HG02943 (cell line): ENCODE results near the gene SULF2.

ENCODE experiments used
- ATAC-seq: cut with Tn5 transposase; IDR thresholded peaks from one replicate; pipeline ENCODE4 v1.9.1; 2021; ENCODE audit warnings: mild to moderate bottlenecking, low read depth, moderate library complexity; ENCODE audit not compliant: unreplicated experiment

SULF2 gene

GRCh38 chr20:47720636-47721427, 64.4 kb downstream of the SULF2 start:
- ATAC-seq, result no peak

DNA sequence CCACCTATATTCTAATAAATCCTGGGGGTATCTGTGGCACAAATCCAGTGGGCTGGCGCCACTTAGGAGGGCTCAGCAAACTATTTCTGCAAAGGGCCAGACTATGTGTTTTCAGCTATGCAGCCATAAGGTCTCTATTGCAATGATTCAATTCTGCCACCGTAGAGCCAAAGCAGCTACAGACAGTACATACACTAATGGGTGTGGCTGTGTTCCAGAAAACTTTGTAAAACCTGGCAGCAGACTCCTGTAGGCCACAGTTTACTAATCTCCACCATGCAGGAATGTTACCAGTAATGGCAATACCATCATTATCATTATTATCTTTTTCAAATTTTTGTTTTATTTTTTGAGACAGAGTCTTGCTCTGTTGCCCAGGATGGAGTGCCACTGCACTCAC, 65.7 kb downstream of the SULF2 start:
- no peak for ATAC-seq

- no peak for ATAC-seq
Measured at GRCh38 chr20:47719211-47719610, 66.1 kb downstream of the SULF2 start.

- no peak for ATAC-seq
Measured at GRCh38 chr20:47718398-47718797, 66.9 kb downstream of the SULF2 start.

GRCh38 chr20:47717421-47717820, 67.9 kb downstream of the SULF2 start:
- ATAC-seq, result no peak

DNA sequence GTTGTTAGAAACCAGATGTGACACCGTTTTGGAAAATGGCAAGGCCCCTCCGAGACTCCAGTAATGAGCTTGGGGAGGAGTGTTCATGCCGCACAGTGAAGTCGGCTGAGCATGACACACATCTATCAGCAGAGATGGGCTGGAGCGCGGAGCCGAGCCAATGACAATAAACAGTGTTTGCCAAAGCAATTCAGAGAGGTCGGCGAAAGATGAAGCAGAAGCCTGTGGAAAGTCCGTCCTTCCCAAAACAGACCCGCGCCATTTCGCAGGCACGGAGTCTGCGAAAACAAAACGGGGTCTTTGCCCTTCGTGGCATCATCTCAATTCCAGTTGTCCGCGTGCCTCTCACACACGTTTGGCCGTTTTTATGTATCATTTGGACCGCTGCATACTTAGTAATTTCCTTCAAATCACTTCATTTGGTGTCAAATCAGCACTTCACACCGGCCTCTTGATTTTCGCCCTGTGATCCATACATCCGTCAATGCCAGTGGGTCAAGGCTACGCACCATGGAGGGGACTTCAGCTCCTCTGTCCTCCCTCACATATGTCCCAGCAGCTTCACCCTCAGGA, 71.3 kb downstream of the SULF2 start:
- ATAC-seq, result no peak

- ATAC-seq, result no peak
Measured at GRCh38 chr20:47713163-47713562, 72.1 kb downstream of the SULF2 start.

- no peak for ATAC-seq
Measured at GRCh38 chr20:47711046-47711752, 74.1 kb downstream of the SULF2 start.

DNA sequence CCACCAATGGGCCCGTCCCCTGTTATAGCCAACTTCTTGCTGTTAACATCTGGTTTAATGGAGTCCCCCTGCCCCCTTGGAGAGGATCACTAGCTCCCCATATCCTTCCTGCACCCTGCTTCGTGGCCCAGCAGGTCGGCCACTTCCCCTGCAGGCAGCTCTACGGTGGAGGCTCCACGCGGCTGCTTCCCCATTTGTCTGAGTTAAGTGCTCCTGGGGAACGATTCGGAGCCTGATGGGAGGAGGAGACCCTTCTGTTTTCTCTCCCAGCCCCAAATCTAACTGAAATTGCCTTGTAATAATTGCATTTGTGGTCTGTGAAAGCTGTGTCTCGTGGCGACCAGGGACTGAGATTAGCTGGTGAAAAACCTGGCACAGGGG, 74.6 kb downstream of the SULF2 start:
- ATAC-seq, result no peak

DNA sequence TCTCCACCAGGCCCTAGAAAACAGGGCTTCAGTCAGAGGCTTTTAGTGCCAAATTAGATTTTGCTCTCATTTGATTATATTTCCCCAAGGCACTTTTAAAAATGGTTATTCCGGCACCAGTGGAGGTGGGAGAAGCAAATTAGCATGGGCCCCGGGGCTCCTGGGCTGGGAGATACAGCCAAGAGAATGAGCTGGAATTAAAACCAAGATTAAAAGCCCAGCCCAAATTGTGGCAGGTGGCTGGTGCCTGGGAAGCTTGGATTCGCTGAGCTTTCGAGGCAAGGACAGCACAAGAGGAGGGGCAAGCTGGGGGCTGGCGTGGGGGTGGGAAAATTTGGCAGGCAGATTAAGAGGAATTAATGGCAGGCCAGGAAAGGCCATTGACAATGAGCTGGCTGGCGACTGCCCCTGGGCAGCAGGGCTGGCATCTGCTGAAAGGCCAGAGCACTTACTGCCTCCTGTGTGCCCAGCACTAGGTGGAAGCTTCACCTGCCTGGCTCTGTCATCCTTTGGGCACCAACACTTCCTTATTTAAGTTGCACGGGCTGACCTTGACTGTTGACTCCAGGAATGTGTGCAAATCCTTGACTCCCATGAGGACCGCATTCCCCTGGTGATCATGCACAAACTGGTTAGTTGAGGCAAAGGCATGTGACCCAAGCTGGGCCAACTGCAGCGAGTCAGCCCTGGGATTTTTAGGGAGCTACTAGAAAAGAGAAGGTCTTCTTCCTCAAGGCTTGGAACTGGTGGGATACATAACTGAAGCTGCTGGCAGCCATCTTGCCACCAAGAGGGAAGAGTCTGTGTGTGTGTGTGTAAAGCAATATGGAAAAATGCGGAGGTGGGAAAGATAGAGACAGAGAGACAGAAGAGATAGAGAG, 76.1 kb downstream of the SULF2 start:
- no peak for ATAC-seq

- ATAC-seq, result no peak
Measured at GRCh38 chr20:47708140-47708807, 77.0 kb downstream of the SULF2 start.

DNA sequence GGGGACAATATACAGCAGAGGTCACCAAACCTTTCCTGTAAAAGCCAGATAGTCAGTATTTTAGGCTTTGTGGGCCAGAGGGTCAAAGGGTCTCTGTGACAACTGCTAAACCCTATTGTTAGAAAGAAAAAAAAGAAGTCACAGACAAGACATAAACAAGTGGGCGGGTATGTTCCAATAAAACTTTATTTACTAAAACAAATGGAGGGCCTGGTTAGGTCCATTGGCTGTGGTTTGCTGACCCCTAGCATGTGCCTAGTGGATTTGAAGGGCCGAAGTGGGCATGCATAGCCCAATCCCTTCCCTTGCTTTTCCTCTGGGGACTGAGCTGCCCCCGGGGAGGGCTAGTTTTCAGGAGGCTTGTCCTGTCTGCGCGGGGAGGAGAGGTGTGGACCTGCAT, 78.9 kb downstream of the SULF2 start:
- no peak for ATAC-seq

DNA sequence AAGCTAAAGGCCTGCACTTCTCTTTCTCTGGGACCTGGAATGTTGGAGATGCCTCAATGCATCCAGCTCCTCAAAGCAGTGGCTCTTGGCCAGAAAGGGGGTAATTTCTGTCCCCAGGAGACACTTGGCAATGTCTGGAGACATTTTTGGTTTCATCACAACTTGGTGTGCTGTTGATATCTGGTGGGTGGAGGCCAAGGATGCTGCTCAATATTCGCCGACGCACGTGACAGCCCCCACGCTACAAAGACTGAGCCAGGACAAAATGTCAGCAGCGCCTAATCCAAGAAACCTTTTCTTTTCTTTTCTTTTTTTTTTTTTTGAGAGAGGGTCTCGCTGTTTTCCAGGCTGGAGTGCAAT, 79.8 kb downstream of the SULF2 start:
- no peak for ATAC-seq

GRCh38 chr20:47704746-47705496, 80.4 kb downstream of the SULF2 start:
- ATAC-seq, result no peak

GRCh38 chr20:47703748-47704147, 81.5 kb downstream of the SULF2 start:
- ATAC-seq, result no peak

DNA sequence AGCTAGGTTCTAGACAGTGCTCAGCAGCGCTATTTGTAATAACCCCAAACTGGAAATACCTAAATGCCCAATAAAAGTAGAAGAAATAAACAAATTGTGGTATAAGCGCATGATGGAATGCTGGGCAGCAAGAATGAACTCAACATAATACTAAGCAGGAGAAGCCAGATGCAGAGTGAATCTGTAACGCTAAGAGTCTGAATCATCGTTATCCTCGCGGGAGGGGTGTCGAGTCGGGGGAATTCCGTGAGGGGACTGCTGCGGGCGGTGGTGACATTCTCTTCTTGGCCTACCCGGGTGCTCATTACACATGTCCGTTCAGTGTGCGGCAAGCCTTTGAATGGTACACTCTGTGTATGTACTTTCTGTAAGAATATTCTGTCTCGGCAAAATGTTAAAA, 83.7 kb downstream of the SULF2 start:
- ATAC-seq, result no peak

GRCh38 chr20:47700327-47700726, 85.0 kb downstream of the SULF2 start:
- ATAC-seq, result no peak

GRCh38 chr20:47699818-47700217, 85.5 kb downstream of the SULF2 start:
- ATAC-seq, result no peak

DNA sequence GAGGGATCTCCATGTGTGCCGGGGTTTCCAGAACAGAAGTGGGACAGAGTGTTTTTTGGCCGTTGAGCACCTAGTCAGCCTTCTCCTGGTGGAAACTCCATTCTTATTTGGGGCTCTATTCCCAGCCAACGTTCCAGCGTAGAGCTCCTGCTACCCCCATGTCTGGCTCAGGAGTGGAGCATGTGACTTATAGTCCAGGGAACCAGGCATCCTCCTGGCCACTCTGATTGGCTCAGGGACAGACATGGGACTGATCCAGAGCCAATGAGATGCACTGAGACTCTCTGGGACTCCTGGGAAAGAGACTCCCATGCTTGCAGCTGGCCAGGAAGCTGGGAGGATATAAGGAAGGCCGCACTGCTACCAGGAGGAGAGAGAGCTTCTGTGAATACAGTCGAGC, 87.1 kb downstream of the SULF2 start:
- no peak for ATAC-seq

DNA sequence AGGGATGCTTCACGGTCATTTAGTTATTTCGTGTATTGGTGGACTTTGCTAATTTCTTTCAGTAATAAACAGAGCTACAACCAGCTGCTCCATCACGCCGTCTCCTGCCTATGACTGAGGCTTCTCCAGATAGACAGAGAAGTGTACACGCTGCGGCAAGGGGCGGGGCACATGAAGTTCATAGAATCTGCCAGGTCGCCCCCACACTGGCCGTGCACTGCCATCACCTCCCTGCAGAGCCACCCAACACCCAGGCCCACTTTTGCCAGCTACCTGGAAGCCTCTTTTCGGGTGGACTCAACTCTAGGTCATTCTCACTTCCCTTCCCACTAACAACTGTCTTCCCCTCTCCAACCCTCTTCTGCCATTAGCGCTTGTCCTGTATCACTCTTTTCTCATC, 88.4 kb downstream of the SULF2 start:
- no peak for ATAC-seq
